NCI-H1436 treated with DMSO at 0.1 percent for 48 hours (cell line): ENCODE results near the gene RNF111.
"Not testable (repeated sequence)": the region's sequence is repeated elsewhere in the genome, so short reads cannot be mapped to it uniquely, and the experiment has no call there.

Experiments used
- DNase-seq: peaks from one replicate; lab custom pipeline; 2025; lab: John Stamatoyannopoulos, UW

RNF111 gene

GRCh38 chr15:59133929-59134427 lies 146.5 kb downstream of the RNF111 start:
- no peak for DNase-seq

GRCh38 chr15:59137566-59137965 lies 150.1 kb downstream of the RNF111 start:
- DNase-seq: no peak

- DNase-seq: no peak
These were observed 150.8 kb downstream of the RNF111 start for GRCh38 chr15:59138243-59138642.

GRCh38 chr15:59140422-59141226 lies 153.2 kb downstream of the RNF111 start:
- no peak for DNase-seq

GRCh38 chr15:59143281-59143680 lies 155.8 kb downstream of the RNF111 start:
- no peak for DNase-seq

GRCh38 chr15:59144594-59144993 lies 157.1 kb downstream of the RNF111 start:
- DNase-seq: not testable (repeated sequence)
